Panc1 (cell line): ENCODE data around the gene SPINDOC. TPM values are rescaled to one million over a fixed set of nuclear protein-coding genes. Genes with fewer than 3 reads are reported as not detected.

Experiments used
- ATAC-seq: fragments of 200-7000 bp; cut with Tn5 transposase; 2 replicates; pipeline ENCODE4 v1.9.1; 2020; ENCODE audit warnings: mild to moderate bottlenecking, moderate library complexity
- BruUV-seq: library from RNA; stranded (reverse); fragments of 400-500 nt; replicated peaks from 2 replicates; lab custom pipeline; 2021; lab: Mats Ljungman, UMichigan
- CTCF ChIA-PET: fragments of 300-600 bp; sonication (Branson Sonifier 250); formaldehyde crosslinking; loops from one replicate; lab custom pipeline; 2022; ENCODE audit warnings: antibody characterized with exemption; lab: Charles Lee
- POLR2A ChIA-PET: fragments of 300-600 bp; sonication (Branson Sonifier 250); formaldehyde crosslinking; loops from one replicate; lab custom pipeline; 2022; ENCODE audit warnings: antibody characterized with exemption; lab: Charles Lee
- DNase-seq: peaks from one replicate; pipeline ENCODE4 v3.0.0-alpha.2; 2010; ENCODE audit warnings: low read depth, low spot score
- H3K27ac ChIP-seq: 2 replicates; pipeline ENCODE4 v1.5.1; 2011; ENCODE audit warnings: mild to moderate bottlenecking, low read length, inconsistent platforms
- H3K27me3 ChIP-seq: fragments of 200-500 bp; sonication (Bioruptor generic); 2 replicates; pipeline ENCODE4 v1.6.0; 2014; ENCODE audit warnings: low read length, inconsistent platforms; ENCODE audit not compliant: control insufficient read depth, insufficient read depth
- H3K36me3 ChIP-seq: fragments of 200-500 bp; sonication (Bioruptor generic); 2 replicates; pipeline ENCODE4 v1.5.1; 2014; ENCODE audit warnings: inconsistent platforms, mild to moderate bottlenecking, low read length, moderate library complexity; ENCODE audit not compliant: control insufficient read depth, insufficient read depth
- H3K4me1 ChIP-seq: 2 replicates; pipeline ENCODE4 v1.5.1; 2011; ENCODE audit warnings: inconsistent platforms, mild to moderate bottlenecking, low read length, moderate library complexity; ENCODE audit not compliant: control insufficient read depth, insufficient read depth
- H3K4me3 ChIP-seq, 2 experiments: 2 replicates each; pipeline ENCODE4 v1.5.1; 2011 to 2012; ENCODE audit warnings: low read depth in 2 of 2, low read length in 2 of 2, mild to moderate bottlenecking in 2 of 2, inconsistent platforms in 1 of 2, moderate library complexity in 1 of 2
- H3K9me3 ChIP-seq: fragments of 200-500 bp; sonication (Bioruptor generic); 2 replicates; pipeline ENCODE4 v1.5.1; 2014; ENCODE audit warnings: low read depth, mild to moderate bottlenecking, inconsistent platforms, low read length, moderate library complexity; ENCODE audit not compliant: control insufficient read depth, insufficient read depth
- POLR2AphosphoS5 ChIP-seq: IDR thresholded peaks from 2 replicates; pipeline ENCODE4 v1.6.1; 2012; ENCODE audit warnings: mild to moderate bottlenecking, low read depth, low read length, moderate library complexity
- REST ChIP-seq, 2 experiments: IDR thresholded peaks; 2 replicates each; pipeline ENCODE4 v1.6.1; 2011 to 2012; ENCODE audit warnings: low read depth in 2 of 2, control low read depth in 1 of 2, low read length in 1 of 2, mild to moderate bottlenecking in 1 of 2, moderate library complexity in 1 of 2; ENCODE audit not compliant: insufficient read depth in 1 of 2
- SIN3A ChIP-seq: IDR thresholded peaks from 2 replicates; pipeline ENCODE4 v1.6.1; 2012; ENCODE audit warnings: low read depth, mild to moderate bottlenecking, low read length, moderate library complexity, borderline replicate concordance; ENCODE audit not compliant: insufficient read depth
- TCF7L2 ChIP-seq: IDR thresholded peaks from 2 replicates; pipeline ENCODE4 v1.6.1; 2011; ENCODE audit warnings: mild to moderate bottlenecking, low read depth, low read length, inconsistent platforms
- in situ Hi-C: cut with HindIII; loops from 2 replicates; pipeline ENCODE4 v1.10.0; 2016; ENCODE audit warnings: low sequenced_read_pairs, low pct_unique_long_range_greater_than_20kb
- intact Hi-C: fragments of 100-400 bp; cut with micrococcal nuclease; formaldehyde crosslinking; loops from one replicate; pipeline ENCODE4 v1.10.0; 2022; ENCODE audit not compliant: unreplicated experiment
- total RNA-seq: library from RNA; stranded (reverse); gene quantifications from one replicate; pipeline ENCODE4 v1.2.1, GENCODE V29; 2021; ENCODE audit not compliant: unreplicated experiment
- TF ChIP-seq, protein P1 (sequence below): fragments of 450-650 bp; IDR thresholded peaks from 2 replicates; pipeline ENCODE4 v1.5.1; 2017; ENCODE audit warnings: mild to moderate bottlenecking

The SPINDOC gene
- total RNA-seq, 1 experiment from 2014 or later: 59.1 TPM

DNA sequence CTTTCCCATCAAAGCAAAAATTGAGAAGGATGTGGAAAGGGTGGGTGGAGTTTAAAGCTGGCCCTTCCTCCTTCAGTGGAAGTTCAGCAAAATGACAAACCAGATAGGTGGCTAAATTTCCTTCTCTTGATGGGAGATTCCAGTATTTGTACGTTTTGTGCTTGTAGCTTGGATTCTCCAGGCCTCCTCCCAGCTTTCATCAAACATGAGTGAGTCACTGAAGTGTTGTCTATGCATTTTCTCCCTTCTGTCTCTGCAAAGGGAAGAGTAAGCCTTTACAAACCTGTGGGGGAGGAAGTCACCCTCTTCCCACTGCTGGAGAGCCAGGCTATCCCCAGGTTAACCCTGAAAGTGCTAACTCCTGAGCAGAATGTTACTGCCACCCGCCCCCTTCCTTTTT, 32.0 kb downstream of the SPINDOC start:
- no peak for TF ChIP-seq SIN3A
- TF ChIP-seq, protein P1, sequence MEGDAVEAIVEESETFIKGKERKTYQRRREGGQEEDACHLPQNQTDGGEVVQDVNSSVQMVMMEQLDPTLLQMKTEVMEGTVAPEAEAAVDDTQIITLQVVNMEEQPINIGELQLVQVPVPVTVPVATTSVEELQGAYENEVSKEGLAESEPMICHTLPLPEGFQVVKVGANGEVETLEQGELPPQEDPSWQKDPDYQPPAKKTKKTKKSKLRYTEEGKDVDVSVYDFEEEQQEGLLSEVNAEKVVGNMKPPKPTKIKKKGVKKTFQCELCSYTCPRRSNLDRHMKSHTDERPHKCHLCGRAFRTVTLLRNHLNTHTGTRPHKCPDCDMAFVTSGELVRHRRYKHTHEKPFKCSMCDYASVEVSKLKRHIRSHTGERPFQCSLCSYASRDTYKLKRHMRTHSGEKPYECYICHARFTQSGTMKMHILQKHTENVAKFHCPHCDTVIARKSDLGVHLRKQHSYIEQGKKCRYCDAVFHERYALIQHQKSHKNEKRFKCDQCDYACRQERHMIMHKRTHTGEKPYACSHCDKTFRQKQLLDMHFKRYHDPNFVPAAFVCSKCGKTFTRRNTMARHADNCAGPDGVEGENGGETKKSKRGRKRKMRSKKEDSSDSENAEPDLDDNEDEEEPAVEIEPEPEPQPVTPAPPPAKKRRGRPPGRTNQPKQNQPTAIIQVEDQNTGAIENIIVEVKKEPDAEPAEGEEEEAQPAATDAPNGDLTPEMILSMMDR: no peak
- no peak for TF ChIP-seq TCF7L2
- no peak for TF ChIP-seq REST (IDR thresholded peaks at IDR 0.05; ENCODE audit: insufficient read depth in 1 of 2, low read depth in 2 of 2, low read length in 1 of 2)
- no peak for TF ChIP-seq POLR2AphosphoS5
- ChIA-PET POLR2A (no interaction called here), CTCF (no interaction called here)
- Histone ChIP-seq H3K27me3 (no peaks in the 10 kb centered on the region), H3K36me3 (no peaks in the 10 kb centered on the region), H3K27ac (no peak overlapping the region), H3K4me3 (no peak overlapping the region), H3K9me3 (no peaks in the 10 kb centered on the region), H3K4me1 (peaks cover 9% of the 10 kb centered on the region)
- BruUV-seq: no TSS peak
- ATAC-seq: no peak; the same call in 1 of the 2 replicates
- in situ Hi-C loops: no loop called here
- intact Hi-C loops: no loop called here
- no peak for DNase-seq

- Histone ChIP-seq H3K36me3 (no peaks in the 10 kb centered on the region), H3K27ac (no peak overlapping the region), H3K27me3 (no peaks in the 10 kb centered on the region), H3K4me3 (no peak overlapping the region), H3K9me3 (no peaks in the 10 kb centered on the region), H3K4me1 (peaks cover 7% of the 10 kb centered on the region)
- no TSS peak for BruUV-seq
- in situ Hi-C loops (no loop called here), intact Hi-C loops (no loop called here)
- ATAC-seq (no peak), DNase-seq (no peak)
- TF ChIP-seq TCF7L2 (no peak), POLR2AphosphoS5 (no peak)
- TF ChIP-seq, protein P1: no peak
- ChIA-PET POLR2A (no interaction called here), CTCF (no interaction called here)
These were observed 32.7 kb downstream of the SPINDOC start for GRCh38 chr11:63845911-63846310.
